Natural killer cell (primary cell): ENCODE results near the gene MED20. TPM values are rescaled to one million over a fixed set of nuclear protein-coding genes. Genes with fewer than 3 reads are reported as not detected.
A peak's percentile ranks its signal among the peaks of the same experiment; 100 is the strongest.

ENCODE experiments used
- ATAC-seq, 3 donors: fragments of 150-1000 bp in 2 of 3; fragments of 200-7000 bp in 1 of 3; cut with Tn5 transposase; 1 replicate in 1 of 3; 2 replicates in 2 of 3; pipeline ENCODE4 v1.10.0; 2021; ENCODE audit warnings: mild to moderate bottlenecking in 2 of 3, moderate library complexity in 2 of 3
- DNase-seq, 2 donors: peaks; one replicate each; pipeline versions ENCODE4 v3.0.0 to v3.0.0-alpha.2; 2013 to 2021; ENCODE audit warnings: mixed read lengths in 1 of 2
- H3K27ac ChIP-seq: one replicate; pipeline ENCODE4 v1.5.1; 2013; ENCODE audit warnings: mild to moderate bottlenecking, low read length
- H3K27me3 ChIP-seq: one replicate; pipeline ENCODE4 v1.6.1; 2013; ENCODE audit warnings: low read length; ENCODE audit not compliant: control insufficient read depth, insufficient read depth
- H3K36me3 ChIP-seq: one replicate; pipeline ENCODE4 v1.6.1; 2013; ENCODE audit warnings: low read length; ENCODE audit not compliant: control insufficient read depth, insufficient read depth
- H3K4me1 ChIP-seq: one replicate; pipeline ENCODE4 v1.6.1; 2013; ENCODE audit warnings: low read length; ENCODE audit not compliant: control insufficient read depth, insufficient read depth
- H3K4me3 ChIP-seq: one replicate; pipeline ENCODE4 v1.5.1; 2013; ENCODE audit warnings: low read length
- H3K9me3 ChIP-seq: one replicate; pipeline ENCODE4 v1.6.1; 2013; ENCODE audit warnings: low read length; ENCODE audit not compliant: control insufficient read depth, insufficient read depth
- H3K27ac Mint-ChIP-seq, 2 donors: one replicate each; pipeline ENCODE4 v1.8.0; 2022; ENCODE audit warnings: mild to moderate bottlenecking in 2 of 2, mixed read lengths in 2 of 2, moderate library complexity in 1 of 2
- H3K27me3 Mint-ChIP-seq, 2 donors: one replicate each; pipeline ENCODE4 v1.8.0; 2022; ENCODE audit warnings: low read depth in 2 of 2, mixed read lengths in 2 of 2
- H3K36me3 Mint-ChIP-seq: one replicate; pipeline ENCODE4 v1.8.0; 2022; ENCODE audit warnings: mixed read lengths
- H3K4me1 Mint-ChIP-seq, 2 donors: one replicate each; pipeline ENCODE4 v1.8.0; 2022; ENCODE audit warnings: mixed read lengths in 2 of 2
- H3K4me3 Mint-ChIP-seq: one replicate; pipeline ENCODE4 v1.8.0; 2022; ENCODE audit warnings: mild to moderate bottlenecking, moderate library complexity, mixed read lengths
- H3K9me3 Mint-ChIP-seq, 2 donors: one replicate each; pipeline ENCODE4 v1.8.0; 2022; ENCODE audit warnings: mixed read lengths in 2 of 2
- WGBS: methylation state at CpG from one replicate; pipeline ENCODE4 v1.1.7; 2013; ENCODE audit warnings: missing lambda C conversion rate; ENCODE audit not compliant: insufficient coverage; 5-methylcytosine and 5-hydroxymethylcytosine counted together
- intact Hi-C: fragments of 100-400 bp; cut with micrococcal nuclease; formaldehyde crosslinking; loops from one replicate; pipeline ENCODE4 v1.14.2; 2022
- total RNA-seq, 4 donors: library from RNA; stranded (reverse); fragments of 120-200 nt in 1 of 4; gene quantifications; one replicate each; pipeline versions ENCODE4 v1.2.3 to v1.2.4, GENCODE V29; 2013 to 2022
- TF ChIP-seq, protein P1 (sequence below): fragments of 200-600 bp; IDR thresholded peaks from one replicate; pipeline ENCODE4 v1.8.0; 2022; ENCODE audit warnings: antibody characterized with exemption

Gene MED20
- total RNA-seq, 3 donors from 2014 or later (not counting 1 experiment from before 2014, with no cell fraction given), result 6.4 to 15.2 (median 15.0) TPM

- Histone ChIP-seq H3K27me3 (no peaks in the 10 kb centered on the region), H3K4me3 (no peak overlapping the region), H3K27ac (no peak overlapping the region), H3K4me1 (peaks cover 66% of the 10 kb centered on the region), H3K36me3 (peaks cover 17% of the 10 kb centered on the region), H3K9me3 (no peaks in the 10 kb centered on the region)
- no peak for DNase-seq
- Mint-ChIP-seq H3K27me3 (no peaks in the 10 kb centered on the region), H3K27ac (peak overlapping the region; percentile 1 to 39), H3K4me1 (peaks cover 70 to 79% of the 10 kb centered on the region in 2 donors), H3K36me3 (no peaks in the 10 kb centered on the region), H3K9me3 (no peaks in the 10 kb centered on the region), H3K4me3 (no peak overlapping the region)
- intact Hi-C loops, result no loop called here
- peak in 2 of 3 donors; percentile 30 to 40 for ATAC-seq
- 76% methylated on average over 2 of the region's 2 CpGs for WGBS
- TF ChIP-seq, protein P1, sequence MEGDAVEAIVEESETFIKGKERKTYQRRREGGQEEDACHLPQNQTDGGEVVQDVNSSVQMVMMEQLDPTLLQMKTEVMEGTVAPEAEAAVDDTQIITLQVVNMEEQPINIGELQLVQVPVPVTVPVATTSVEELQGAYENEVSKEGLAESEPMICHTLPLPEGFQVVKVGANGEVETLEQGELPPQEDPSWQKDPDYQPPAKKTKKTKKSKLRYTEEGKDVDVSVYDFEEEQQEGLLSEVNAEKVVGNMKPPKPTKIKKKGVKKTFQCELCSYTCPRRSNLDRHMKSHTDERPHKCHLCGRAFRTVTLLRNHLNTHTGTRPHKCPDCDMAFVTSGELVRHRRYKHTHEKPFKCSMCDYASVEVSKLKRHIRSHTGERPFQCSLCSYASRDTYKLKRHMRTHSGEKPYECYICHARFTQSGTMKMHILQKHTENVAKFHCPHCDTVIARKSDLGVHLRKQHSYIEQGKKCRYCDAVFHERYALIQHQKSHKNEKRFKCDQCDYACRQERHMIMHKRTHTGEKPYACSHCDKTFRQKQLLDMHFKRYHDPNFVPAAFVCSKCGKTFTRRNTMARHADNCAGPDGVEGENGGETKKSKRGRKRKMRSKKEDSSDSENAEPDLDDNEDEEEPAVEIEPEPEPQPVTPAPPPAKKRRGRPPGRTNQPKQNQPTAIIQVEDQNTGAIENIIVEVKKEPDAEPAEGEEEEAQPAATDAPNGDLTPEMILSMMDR, result no peak
Observed at GRCh38 chr6:41964201-41964887, 43.4 kb upstream of the MED20 start.

DNA sequence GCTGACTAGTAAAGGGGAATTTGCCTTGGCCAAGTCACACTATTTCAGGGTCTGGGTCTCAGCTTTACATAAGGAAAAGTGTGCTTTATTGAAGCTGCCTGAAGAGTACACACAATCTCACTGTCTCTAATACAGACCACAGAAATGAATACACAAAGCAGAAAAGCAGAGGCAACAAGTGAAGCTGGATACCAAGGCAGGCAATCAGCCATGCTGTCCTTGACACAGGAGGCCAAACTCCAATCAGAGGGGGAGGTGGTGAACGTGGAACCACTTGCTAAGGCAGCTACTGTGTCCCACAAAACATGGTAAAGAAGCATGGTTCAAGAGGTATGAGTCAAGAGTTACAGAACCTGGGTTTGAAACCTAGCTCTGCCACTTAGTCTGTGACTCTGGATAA lies 42.4 kb upstream of the MED20 start:
- H3K27me3 Mint-ChIP-seq, result no peaks in the 10 kb centered on the region
- H3K4me1 Mint-ChIP-seq, result peaks cover 75 to 83% of the 10 kb centered on the region in 2 donors
- no peaks in the 10 kb centered on the region for H3K9me3 ChIP-seq
- H3K36me3 ChIP-seq, result peaks cover 17% of the 10 kb centered on the region
- H3K36me3 Mint-ChIP-seq, result no peaks in the 10 kb centered on the region
- H3K4me1 ChIP-seq, result peaks cover 68% of the 10 kb centered on the region
- no peaks in the 10 kb centered on the region for H3K9me3 Mint-ChIP-seq
- intact Hi-C loops, result no loop called here
- TF ChIP-seq, protein P1, result no peak
- no peaks in the 10 kb centered on the region for H3K27me3 ChIP-seq
- 67% methylated on average over 1 of the region's 1 CpG for WGBS
- H3K27ac Mint-ChIP-seq, result peak overlapping the region; percentile 1 to 39
- peak overlapping the region; percentile 15 for H3K27ac ChIP-seq
- DNase-seq (no peak), ATAC-seq (no peak)
- H3K4me3 ChIP-seq, result no peak overlapping the region
- H3K4me3 Mint-ChIP-seq, result peak overlapping the region; percentile 11

GRCh38 chr6:41960028-41960427 lies 39.1 kb upstream of the MED20 start:
- 40% methylated on average over 3 of the region's 4 CpGs for WGBS
- Histone ChIP-seq H3K27me3 (no peaks in the 10 kb centered on the region), H3K4me1 (peaks cover 59% of the 10 kb centered on the region), H3K4me3 (no peak overlapping the region), H3K27ac (no peak overlapping the region), H3K9me3 (no peaks in the 10 kb centered on the region), H3K36me3 (peaks cover 9% of the 10 kb centered on the region)
- Mint-ChIP-seq H3K9me3 (no peaks in the 10 kb centered on the region), H3K27me3 (no peaks in the 10 kb centered on the region), H3K4me1 (peaks cover 64 to 74% of the 10 kb centered on the region in 2 donors), H3K27ac (peak overlapping the region; percentile 75 to 87), H3K36me3 (no peaks in the 10 kb centered on the region), H3K4me3 (peak overlapping the region; percentile 59)
- no peak for ATAC-seq
- DNase-seq, result no peak
- TF ChIP-seq, protein P1, result no peak
- intact Hi-C loops, result no loop called here
